GM12891 (cell line): ENCODE data around the gene MOCOS.
"Not testable (repeated sequence)": the region's sequence is repeated elsewhere in the genome, so short reads cannot be mapped to it uniquely, and the experiment has no call there.

Source experiments
- DNase-seq: peaks from one replicate; pipeline ENCODE4 v3.0.0; 2011; ENCODE audit warnings: low spot score; ENCODE audit not compliant: insufficient read length
- FAIRE-seq: peaks from 2 replicates; lab custom pipeline; 2011; peaks lifted over from hg19 to GRCh38; lab: Jason Lieb, UNC
- PAX5 ChIP-seq: IDR thresholded peaks from 2 replicates; pipeline ENCODE4 v1.6.1; 2011; ENCODE audit warnings: low read length, moderate library complexity, mild to moderate bottlenecking; ENCODE audit not compliant: insufficient read depth, severe bottlenecking
- POLR2A ChIP-seq: IDR thresholded peaks from 2 replicates; pipeline ENCODE4 v1.6.1; 2011; ENCODE audit warnings: low read depth, low read length, control low read depth
- POLR2AphosphoS5 ChIP-seq: IDR thresholded peaks from 2 replicates; pipeline ENCODE4 v1.6.1; 2011; ENCODE audit warnings: low read depth, low read length, control low read depth
- POU2F2 ChIP-seq: IDR thresholded peaks from 2 replicates; pipeline ENCODE4 v1.6.1; 2011; ENCODE audit warnings: low read depth, mild to moderate bottlenecking, control low read depth, low read length, moderate library complexity
- SPI1 ChIP-seq: IDR thresholded peaks from 2 replicates; pipeline ENCODE4 v1.6.1; 2011; ENCODE audit warnings: low read depth, low read length, control low read depth
- TAF1 ChIP-seq: IDR thresholded peaks from 2 replicates; pipeline ENCODE4 v1.6.1; 2011; ENCODE audit warnings: low read depth, low read length, control low read depth

Gene MOCOS

DNA sequence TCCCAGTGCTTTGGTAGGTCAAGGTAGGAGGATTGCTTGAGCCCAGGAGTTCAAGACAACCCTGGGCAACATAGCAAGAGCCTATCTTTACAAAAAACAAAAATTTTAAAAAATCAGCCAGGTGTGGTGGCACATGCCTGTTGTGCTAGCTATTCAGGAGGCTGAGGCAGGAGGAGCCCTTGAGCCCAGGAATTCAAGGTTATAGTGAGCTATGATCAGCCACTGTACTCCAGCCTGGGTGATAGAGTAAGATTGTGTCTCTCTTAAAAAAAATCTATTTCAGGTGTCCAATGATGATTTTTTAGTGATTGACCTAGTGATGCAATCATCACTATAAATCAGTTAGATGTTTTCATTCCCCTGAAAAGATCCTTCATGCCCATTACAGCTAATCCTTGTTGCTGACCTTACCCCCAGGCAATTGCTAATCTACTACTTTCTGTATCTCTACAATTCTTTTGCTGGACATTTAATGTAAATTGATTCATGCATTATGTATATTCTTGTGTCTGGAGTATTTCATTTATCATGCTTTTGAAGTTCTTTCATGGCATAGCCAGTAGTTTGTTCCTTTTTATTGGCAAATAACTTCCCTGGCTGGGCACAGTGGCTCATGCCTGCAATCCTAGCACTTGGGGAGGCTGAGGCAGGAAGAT is 10.3 kb downstream of the MOCOS start:
- no peak for DNase-seq
- TF ChIP-seq POLR2A (no peak), POLR2AphosphoS5 (no peak), SPI1 (no peak), TAF1 (no peak), POU2F2 (no peak), PAX5 (no peak)
- no peak for FAIRE-seq

DNA sequence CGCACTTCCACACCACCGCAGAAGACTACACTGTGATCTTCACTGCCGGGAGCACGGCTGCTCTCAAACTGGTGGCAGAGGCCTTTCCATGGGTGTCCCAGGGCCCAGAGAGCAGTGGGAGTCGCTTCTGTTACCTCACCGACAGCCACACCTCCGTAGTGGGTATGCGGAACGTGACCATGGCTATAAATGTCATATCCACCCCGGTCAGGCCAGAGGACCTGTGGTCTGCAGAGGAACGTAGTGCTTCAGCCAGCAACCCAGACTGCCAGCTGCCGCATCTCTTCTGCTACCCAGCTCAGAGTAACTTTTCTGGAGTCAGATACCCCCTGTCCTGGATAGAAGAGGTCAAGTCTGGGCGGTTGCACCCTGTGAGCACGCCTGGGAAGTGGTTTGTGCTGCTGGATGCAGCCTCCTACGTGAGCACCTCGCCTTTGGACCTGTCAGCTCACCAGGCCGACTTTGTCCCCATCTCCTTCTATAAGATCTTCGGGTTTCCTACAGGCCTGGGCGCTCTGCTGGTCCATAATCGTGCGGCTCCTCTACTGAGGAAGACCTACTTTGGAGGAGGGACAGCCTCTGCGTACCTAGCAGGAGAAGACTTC is 12.5 kb downstream of the MOCOS start:
- FAIRE-seq (no peak), DNase-seq (no peak)
- TF ChIP-seq PAX5 (no peak), POLR2AphosphoS5 (no peak), SPI1 (no peak), TAF1 (no peak)

DNA sequence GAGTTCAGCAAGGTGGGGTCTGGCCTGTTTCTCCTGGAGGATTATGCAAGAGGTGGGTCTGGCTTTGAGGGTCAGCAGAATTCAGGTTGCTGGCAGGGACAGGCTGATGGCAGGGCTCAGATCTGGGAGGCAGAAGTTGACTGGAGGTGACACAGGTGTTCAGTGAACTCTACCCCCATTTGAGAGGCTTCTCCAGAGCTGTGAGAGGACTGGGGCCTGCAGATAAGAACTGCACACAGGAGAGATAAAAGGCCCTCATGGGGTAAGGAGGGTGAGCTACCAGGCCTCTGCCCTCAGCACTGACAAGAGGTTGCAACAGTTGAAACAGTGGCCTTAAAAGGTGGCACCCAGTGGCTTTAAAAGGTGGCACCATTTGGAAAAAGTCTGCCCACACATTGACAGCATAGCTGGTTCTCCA is 13.1 kb downstream of the MOCOS start:
- TF ChIP-seq TAF1 (no peak), POLR2A (no peak)
- DNase-seq (no peak), FAIRE-seq (no peak)

DNA sequence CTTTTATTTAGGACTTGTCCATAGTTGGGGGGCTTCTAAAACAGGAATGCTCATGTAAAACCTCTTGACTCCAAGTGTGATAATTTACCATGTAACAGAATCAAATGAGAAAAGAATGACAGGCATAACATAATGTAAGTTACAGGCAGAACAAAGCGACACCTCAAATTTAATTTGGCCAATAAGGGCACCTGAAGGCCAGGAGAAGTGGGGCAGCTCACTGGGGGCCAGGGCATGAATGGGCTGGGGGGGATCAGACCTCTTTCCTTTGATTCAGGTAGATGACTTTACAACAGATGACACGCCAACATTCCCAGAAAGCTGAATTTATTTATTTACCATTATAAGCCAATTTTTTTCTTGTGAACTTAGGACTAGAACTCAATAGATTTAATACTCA is 14.5 kb downstream of the MOCOS start:
- DNase-seq, result no peak
- no peak for FAIRE-seq
- TF ChIP-seq PAX5, result no peak
- TF ChIP-seq POLR2AphosphoS5, result no peak
- TF ChIP-seq POLR2A, result no peak
- no peak for TF ChIP-seq POU2F2
- no peak for TF ChIP-seq TAF1
- TF ChIP-seq SPI1, result no peak

DNA sequence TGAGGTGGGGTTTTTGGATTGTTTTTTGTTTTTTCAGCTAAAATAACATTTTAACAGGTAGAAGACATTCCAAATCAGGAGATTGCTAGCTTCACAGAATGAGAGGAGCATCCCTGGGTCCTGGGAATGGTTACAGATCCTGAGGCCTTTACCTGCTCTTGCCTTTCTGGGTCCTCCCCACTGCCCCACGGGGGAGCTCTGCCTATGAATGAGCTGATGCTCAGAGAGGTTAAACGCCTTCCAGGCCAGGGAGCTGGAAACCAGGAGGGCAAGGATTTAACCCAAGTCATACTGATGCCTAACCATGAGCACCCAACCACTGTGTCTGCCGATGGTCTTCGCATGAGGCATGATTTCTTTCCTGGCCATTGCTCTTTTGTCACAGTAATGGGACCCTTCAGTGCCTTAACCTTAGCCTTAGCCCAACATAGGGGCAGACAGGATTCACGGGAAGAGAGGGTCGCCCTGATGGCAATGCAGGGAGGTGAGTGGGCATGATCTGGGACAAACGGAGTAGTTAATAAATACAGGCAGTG is 16.1 kb downstream of the MOCOS start:
- no peak for DNase-seq
- no peak for FAIRE-seq
- no peak for TF ChIP-seq SPI1

DNA sequence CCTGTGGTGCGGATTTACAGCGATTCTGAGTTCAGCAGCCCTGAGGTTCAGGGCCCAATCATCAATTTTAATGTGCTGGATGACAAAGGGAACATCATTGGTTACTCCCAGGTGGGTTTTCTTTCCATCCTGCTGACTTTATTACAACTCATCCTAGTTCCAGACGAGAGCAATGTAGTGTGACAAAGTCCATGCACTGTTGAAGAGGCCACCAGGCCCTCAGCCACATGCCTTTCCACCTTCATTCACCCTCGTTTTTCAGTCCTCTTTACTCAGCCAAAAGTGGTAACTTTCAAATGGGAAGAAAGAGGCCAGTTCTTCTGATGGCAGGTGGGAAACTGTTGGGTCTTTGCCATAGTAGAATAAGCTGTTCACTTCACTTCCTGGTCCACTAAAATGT is 17.9 kb downstream of the MOCOS start:
- no peak for TF ChIP-seq SPI1
- no peak for TF ChIP-seq PAX5
- TF ChIP-seq POU2F2, result no peak
- TF ChIP-seq TAF1, result no peak
- TF ChIP-seq POLR2A, result no peak
- DNase-seq, result no peak
- FAIRE-seq, result no peak

DNA sequence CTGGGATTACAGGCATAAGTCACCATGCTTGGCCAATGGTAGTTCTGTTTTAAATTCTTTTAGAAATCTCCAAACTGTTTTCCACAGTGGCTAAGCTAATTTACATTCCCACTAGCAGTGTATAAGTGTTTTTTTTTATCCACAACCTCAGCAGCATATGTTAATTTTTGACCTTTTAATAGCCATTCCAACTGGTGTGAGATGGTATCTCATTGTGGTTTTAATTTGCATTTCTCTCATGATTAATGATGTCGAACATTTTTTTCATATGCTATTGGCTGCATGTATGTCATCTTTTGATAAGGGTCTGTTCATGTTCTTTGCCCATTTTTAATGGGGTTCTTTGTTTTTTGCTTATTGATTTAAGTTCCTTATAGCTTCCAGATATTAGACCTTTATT is 20.0 kb downstream of the MOCOS start:
- TF ChIP-seq PAX5, result no peak
- no peak for TF ChIP-seq SPI1
- TF ChIP-seq POU2F2, result no peak
- TF ChIP-seq POLR2A, result no peak
- no peak for TF ChIP-seq TAF1
- TF ChIP-seq POLR2AphosphoS5, result no peak
- no peak for FAIRE-seq
- DNase-seq, result no peak

DNA sequence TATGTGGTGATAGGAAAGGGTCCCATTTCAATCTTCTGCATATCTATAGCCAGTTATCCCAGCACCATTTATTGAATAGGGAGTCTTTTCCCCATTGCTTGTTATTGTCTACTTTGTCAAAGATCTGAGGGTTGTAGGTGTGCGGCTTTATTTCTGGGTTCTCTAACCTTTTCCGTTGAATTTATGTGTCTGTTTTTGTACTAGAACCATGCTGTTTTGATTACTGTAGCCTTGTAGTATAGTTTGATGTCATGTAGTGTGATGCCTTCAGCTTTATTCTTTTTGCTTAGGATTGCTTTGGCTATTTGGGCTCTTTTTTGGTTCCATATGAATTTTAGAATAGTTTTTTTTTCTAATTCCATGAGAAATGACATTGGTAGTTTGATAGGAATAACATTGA is 20.7 kb downstream of the MOCOS start:
- not testable (repeated sequence) for DNase-seq, FAIRE-seq

DNA sequence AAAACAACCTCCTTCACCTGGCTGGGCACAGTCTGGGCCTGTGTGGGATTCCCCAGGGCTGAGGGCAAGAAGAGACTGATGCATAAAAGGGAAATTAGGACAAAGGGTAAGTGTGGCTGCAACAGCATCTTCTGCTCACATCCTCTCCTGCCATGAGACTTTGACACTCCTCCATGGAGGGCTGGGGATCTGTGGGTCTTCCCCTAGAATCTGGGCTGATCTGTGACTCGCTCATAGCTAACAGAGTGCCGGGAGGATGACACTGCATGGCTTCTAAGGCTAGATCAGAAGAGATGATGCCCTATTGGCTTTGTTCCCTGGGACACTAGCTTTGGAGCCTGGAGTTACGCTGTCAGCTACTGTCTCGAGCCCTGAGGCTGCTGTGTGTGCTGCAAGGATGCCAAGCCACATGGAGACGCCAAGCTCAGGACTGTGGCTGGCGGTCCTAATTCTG is 24.3 kb downstream of the MOCOS start:
- DNase-seq (no peak), FAIRE-seq (no peak)
- TF ChIP-seq POLR2AphosphoS5 (no peak), POLR2A (no peak), TAF1 (no peak), PAX5 (no peak), SPI1 (no peak), POU2F2 (no peak)

DNA sequence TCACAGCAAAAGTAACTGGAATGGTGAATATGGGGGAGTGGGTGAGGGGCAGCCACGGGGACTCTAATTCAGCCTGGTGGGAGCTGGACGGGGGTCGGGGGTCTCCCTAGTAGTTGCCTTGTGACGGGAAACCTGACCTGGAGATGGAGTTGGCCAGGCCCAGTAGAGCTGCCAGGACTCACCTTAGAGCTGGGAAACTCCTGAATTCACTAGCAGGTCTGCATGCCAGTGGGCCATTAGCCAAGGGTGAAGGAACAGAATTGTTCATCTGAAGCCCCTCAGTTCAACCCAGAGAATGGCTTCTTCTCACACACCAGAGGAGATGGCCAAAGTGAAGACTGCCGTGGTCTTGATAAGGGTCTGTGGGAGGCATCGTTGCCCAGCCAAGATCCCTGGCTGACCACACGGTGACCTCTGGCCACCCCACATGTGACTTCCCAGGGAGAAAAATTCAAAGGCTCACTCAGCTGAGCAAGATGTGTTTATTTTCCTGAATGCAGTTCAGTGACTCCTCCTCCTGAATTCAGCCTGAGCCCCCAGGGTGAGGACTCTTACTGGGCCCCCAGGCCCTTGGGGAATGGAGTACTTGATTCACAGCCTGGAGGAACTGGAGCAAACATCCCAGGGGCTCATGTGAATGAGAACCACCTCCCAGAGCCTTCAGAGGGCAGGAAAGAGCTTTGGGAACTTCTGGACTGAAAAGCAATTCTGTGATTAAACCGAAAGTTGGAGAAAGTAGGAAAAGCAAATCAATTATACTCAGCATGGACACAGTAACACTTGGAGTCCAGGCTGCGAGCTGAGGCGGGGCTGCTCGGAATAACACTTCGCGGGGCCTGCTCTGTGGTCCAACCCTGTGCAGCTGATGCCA is 25.2 kb downstream of the MOCOS start:
- no peak for TF ChIP-seq SPI1
- TF ChIP-seq TAF1, result no peak
- TF ChIP-seq POLR2AphosphoS5, result no peak
- no peak for TF ChIP-seq PAX5
- TF ChIP-seq POLR2A, result no peak
- TF ChIP-seq POU2F2, result no peak
- FAIRE-seq, result no peak
- DNase-seq, result no peak
